Brain microvascular endothelial cell (primary cell): ENCODE measurements around the gene AKAP11.

Source experiments
- DNase-seq: peaks from one replicate; pipeline ENCODE4 v3.0.0-alpha.2; 2020
- H3K27ac ChIP-seq: fragments of 250-450 bp; sonication (Bioruptor Pico); 2 replicates; pipeline ENCODE4 v1.5.1; 2020; ENCODE audit warnings: mild to moderate bottlenecking, moderate library complexity
- H3K27me3 ChIP-seq: fragments of 250-450 bp; sonication (Bioruptor Pico); replicated peaks from 2 replicates; pipeline ENCODE4 v1.5.1; 2020; ENCODE audit warnings: mild to moderate bottlenecking
- H3K36me3 ChIP-seq: fragments of 250-450 bp; sonication (Bioruptor Pico); replicated peaks from 2 replicates; pipeline ENCODE4 v1.5.1; 2020; ENCODE audit warnings: mild to moderate bottlenecking
- H3K4me3 ChIP-seq: 2 replicates; pipeline ENCODE4 v1.5.1; 2011; ENCODE audit warnings: low read depth, mild to moderate bottlenecking, control low read depth, low read length, moderate library complexity
- CTCF ChIP-seq: IDR thresholded peaks from 2 replicates; pipeline ENCODE4 v1.5.1; 2011; ENCODE audit warnings: low read depth, mild to moderate bottlenecking, moderate library complexity, low read length, control low read depth, inconsistent platforms; ENCODE audit errors: missing control alignments
- in situ Hi-C: cut with HindIII; loops from 2 replicates; pipeline ENCODE4 v1.10.0; 2017; ENCODE audit warnings: low sequenced_read_pairs, low pct_ligation_motif_present

The AKAP11 gene

GRCh38 chr13:42364613-42365000 is 92.7 kb downstream of the AKAP11 start:
- TF ChIP-seq CTCF, result no peak
- peak; percentile 50 for DNase-seq
- in situ Hi-C loops, result no loop called here
- Histone ChIP-seq H3K27ac (peak overlapping the region; percentile 56), H3K36me3 (no peaks in the 10 kb centered on the region), H3K27me3 (no peaks in the 10 kb centered on the region), H3K4me3 (no peak overlapping the region)

- H3K36me3 ChIP-seq, result no peaks in the 10 kb centered on the region
- no peaks in the 10 kb centered on the region for H3K27me3 ChIP-seq
- no peak overlapping the region for H3K27ac ChIP-seq
- no peak for TF ChIP-seq CTCF
- DNase-seq, result no peak
- in situ Hi-C loops, result no loop called here
- no peak overlapping the region for H3K4me3 ChIP-seq
These were observed 95.9 kb downstream of the AKAP11 start for GRCh38 chr13:42367831-42368230.

GRCh38 chr13:42369071-42369797 is 97.3 kb downstream of the AKAP11 start:
- Histone ChIP-seq H3K27ac (no peak overlapping the region), H3K27me3 (no peaks in the 10 kb centered on the region), H3K36me3 (no peaks in the 10 kb centered on the region), H3K4me3 (no peak overlapping the region)
- in situ Hi-C loops, result no loop called here
- no peak for TF ChIP-seq CTCF
- no peak for DNase-seq

GRCh38 chr13:42370229-42370628 is 98.3 kb downstream of the AKAP11 start:
- Histone ChIP-seq H3K36me3 (no peaks in the 10 kb centered on the region), H3K27me3 (no peaks in the 10 kb centered on the region), H3K27ac (no peak overlapping the region), H3K4me3 (no peak overlapping the region)
- TF ChIP-seq CTCF, result no peak
- no peak for DNase-seq
- in situ Hi-C loops, result no loop called here
